NCI-H748 (cell line): ENCODE results near the gene IZUMO4.

Experiments used
- DNase-seq: peaks from one replicate; lab custom pipeline; 2025; ENCODE audit not compliant: unreplicated experiment; lab: John Stamatoyannopoulos, UW

IZUMO4 gene

DNA sequence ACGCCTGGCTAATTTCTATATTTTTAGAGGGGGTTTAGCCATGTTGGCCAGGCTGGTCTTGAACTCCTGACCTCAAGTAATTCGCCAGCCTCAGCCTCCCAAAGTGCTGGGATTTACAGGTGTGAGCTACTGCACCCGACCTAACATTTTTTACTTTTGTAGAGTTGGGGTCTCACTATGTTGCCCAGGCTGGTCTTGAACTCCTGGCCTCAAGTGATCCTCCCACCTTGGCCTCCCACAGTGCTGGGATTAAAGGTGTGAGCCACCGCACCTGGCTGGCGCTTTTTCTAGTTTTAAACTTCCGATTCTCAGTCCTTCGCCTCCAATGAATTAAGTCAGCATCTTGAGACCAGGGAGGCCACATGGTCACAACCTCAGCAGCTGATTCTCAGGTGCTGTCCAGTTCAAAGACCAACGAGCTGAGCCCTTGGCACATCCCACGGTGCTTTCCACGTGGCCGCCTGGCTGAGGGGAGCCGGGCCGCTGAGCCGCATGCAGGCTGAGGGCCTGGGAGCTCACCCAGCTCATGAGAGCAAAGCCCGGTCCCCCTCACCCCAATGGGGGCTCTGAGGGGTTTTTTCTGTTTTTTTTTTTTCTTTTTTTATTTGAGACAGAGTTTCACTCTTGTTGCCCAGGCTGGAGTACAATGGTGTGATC is 45.6 kb downstream of the IZUMO4 start:
- no peak for DNase-seq

DNA sequence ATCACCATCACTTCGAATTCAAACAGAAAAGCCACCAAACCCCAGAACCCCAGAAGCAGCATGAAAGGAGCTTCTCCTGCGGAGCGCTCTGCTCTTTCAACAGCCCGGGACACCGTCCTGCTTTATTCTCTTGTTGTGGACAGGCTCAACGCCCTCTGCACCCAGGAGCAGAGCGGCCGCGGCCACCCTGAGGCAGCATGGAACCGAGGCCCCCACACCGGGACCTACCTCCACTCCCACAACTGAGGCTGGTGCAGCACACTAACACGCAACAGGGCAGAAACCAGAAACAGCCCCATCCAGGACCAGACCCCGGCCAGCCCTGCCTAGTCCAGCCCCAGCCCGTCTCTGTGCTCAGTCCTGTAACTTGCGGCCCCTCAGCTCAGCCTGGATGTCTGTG is 47.5 kb downstream of the IZUMO4 start:
- no peak for DNase-seq

- DNase-seq, result no peak
Observed at GRCh38 chr19:2145831-2146241, 49.1 kb downstream of the IZUMO4 start.

GRCh38 chr19:2148482-2149135 is 51.9 kb downstream of the IZUMO4 start:
- no peak for DNase-seq
